ENCODE results near the gene ARHGAP25. TPM values are rescaled to one million over a fixed set of nuclear protein-coding genes. Genes with fewer than 3 reads are reported as not detected.
A peak's percentile ranks its signal among the peaks of the same experiment; 100 is the strongest.

The ARHGAP25 gene
- total and polyA plus RNA-seq, 2 donors (not counting 1 experiment from before 2014, with no cell fraction given): 2.7 to 5.8 TPM

GRCh38 chr2:68822207-68822872 is 87.7 kb downstream of the ARHGAP25 start:
- Histone ChIP-seq H3K36me3 (ENCODE audit: control insufficient read depth, insufficient read depth, low read length) (no peaks in the 10 kb centered on the region), H3K4me3 (replicated peaks in 1 of 4; ENCODE audit: control extremely low read depth in 1 of 4, insufficient read depth in 1 of 4, low read depth in 3 of 4, low read length in 4 of 4) (no peak overlapping the region), H3K27me3 (ENCODE audit: control insufficient read depth, insufficient read depth, low read length) (no peaks in the 10 kb centered on the region), H3K4me2 (ENCODE audit: extremely low read depth, insufficient read depth, low read length) (no peak overlapping the region), H3K9ac (ENCODE audit: insufficient read depth, low read length) (no peak overlapping the region), H2AFZ (ENCODE audit: low read length) (no peak overlapping the region), H3K4me1 (ENCODE audit: control insufficient read depth, extremely low read depth, insufficient read depth, low read length) (no peaks in the 10 kb centered on the region), H3K27ac (ENCODE audit: insufficient read depth, low read length) (no peak overlapping the region), H3K9me3 (ENCODE audit: control insufficient read depth, insufficient read depth, low read depth, low read length) (no peaks in the 10 kb centered on the region), H4K20me1 (ENCODE audit: control insufficient read depth, extremely low read depth, insufficient read depth, low read length) (no peaks in the 10 kb centered on the region), H3K79me2 (ENCODE audit: control insufficient read depth, insufficient read depth, low read length) (no peaks in the 10 kb centered on the region)
- no peak for TF ChIP-seq EZH2 (IDR thresholded peaks at IDR 0.05; ENCODE audit: low read length, missing control alignments)
- no peak for TF ChIP-seq CTCF (conservative IDR thresholded peaks at IDR 0.05 in 1 of 2, IDR thresholded peaks at IDR 0.05 in 1 of 2; ENCODE audit: low read depth in 1 of 2, low read length in 2 of 2)
- no peak for DNase-seq (ENCODE audit: low read depth in 2 of 2)

DNA sequence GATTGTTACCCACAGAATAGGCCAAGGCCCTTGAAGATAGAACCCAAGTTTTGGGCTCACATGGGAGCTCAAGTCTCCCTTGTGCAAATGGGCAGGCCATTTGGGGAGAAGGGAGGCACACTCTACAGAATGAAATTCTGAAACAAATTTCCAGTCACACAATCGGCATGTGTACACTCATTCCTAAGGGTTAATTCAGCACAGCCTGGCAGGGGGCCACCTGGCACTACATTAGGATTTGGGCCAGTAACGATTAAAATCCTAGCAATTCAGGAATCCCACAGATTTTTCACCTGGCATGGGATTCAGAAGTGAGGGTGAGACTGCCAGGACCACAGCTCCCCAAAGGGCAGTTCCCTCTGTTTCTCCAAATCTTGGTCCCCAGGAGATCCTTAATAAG is 90.2 kb downstream of the ARHGAP25 start:
- H3K36me3 ChIP-seq (ENCODE audit: control insufficient read depth, insufficient read depth, low read length): no peaks in the 10 kb centered on the region
- DNase-seq (ENCODE audit: low read depth in 2 of 2): peak; percentile 81 to 88
- H3K9ac ChIP-seq (ENCODE audit: insufficient read depth, low read length): no peak overlapping the region
- H3K4me3 ChIP-seq (replicated peaks in 1 of 4; ENCODE audit: control extremely low read depth in 1 of 4, insufficient read depth in 1 of 4, low read depth in 3 of 4, low read length in 4 of 4): no peak overlapping the region
- H3K27ac ChIP-seq (ENCODE audit: insufficient read depth, low read length): no peak overlapping the region
- TF ChIP-seq EZH2 (IDR thresholded peaks at IDR 0.05; ENCODE audit: low read length, missing control alignments): no peak
- TF ChIP-seq CTCF (conservative IDR thresholded peaks at IDR 0.05 in 1 of 2, IDR thresholded peaks at IDR 0.05 in 1 of 2; ENCODE audit: low read depth in 1 of 2, low read length in 2 of 2): no peak
- no peaks in the 10 kb centered on the region for H4K20me1 ChIP-seq (ENCODE audit: control insufficient read depth, extremely low read depth, insufficient read depth, low read length)
- no peaks in the 10 kb centered on the region for H3K79me2 ChIP-seq (ENCODE audit: control insufficient read depth, insufficient read depth, low read length)
- no peak overlapping the region for H2AFZ ChIP-seq (ENCODE audit: low read length)
- no peak overlapping the region for H3K4me2 ChIP-seq (ENCODE audit: extremely low read depth, insufficient read depth, low read length)
- H3K9me3 ChIP-seq (ENCODE audit: control insufficient read depth, insufficient read depth, low read depth, low read length): no peaks in the 10 kb centered on the region
- H3K27me3 ChIP-seq (ENCODE audit: control insufficient read depth, insufficient read depth, low read length): no peaks in the 10 kb centered on the region
- peaks cover 14% of the 10 kb centered on the region for H3K4me1 ChIP-seq (ENCODE audit: control insufficient read depth, extremely low read depth, insufficient read depth, low read length)

DNA sequence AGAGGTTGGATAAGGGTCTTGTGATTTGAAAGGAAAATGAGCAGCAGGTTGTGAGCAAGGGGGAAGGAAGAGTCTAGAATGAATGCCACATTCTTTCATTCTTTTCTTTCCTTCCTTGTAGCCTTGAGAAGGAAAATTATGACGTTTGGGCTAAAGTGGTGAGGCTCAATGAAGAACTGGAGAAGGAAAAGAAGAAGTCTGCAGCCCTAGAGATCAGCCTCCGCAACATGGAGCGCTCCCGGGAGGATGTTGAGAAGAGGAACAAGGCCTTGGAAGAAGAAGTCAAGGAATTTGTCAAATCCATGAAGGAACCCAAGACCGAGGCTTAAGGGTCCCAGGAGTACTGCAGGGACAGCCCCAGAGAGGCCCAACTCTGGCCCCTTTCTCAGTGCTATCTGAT is 91.3 kb downstream of the ARHGAP25 start:
- Histone ChIP-seq H3K27ac (ENCODE audit: insufficient read depth, low read length) (no peak overlapping the region), H3K36me3 (ENCODE audit: control insufficient read depth, insufficient read depth, low read length) (no peaks in the 10 kb centered on the region), H3K4me2 (ENCODE audit: extremely low read depth, insufficient read depth, low read length) (no peak overlapping the region), H3K79me2 (ENCODE audit: control insufficient read depth, insufficient read depth, low read length) (no peaks in the 10 kb centered on the region), H3K9ac (ENCODE audit: insufficient read depth, low read length) (no peak overlapping the region), H2AFZ (ENCODE audit: low read length) (no peak overlapping the region), H3K27me3 (ENCODE audit: control insufficient read depth, insufficient read depth, low read length) (no peaks in the 10 kb centered on the region), H3K4me3 (replicated peaks in 1 of 4; ENCODE audit: control extremely low read depth in 1 of 4, insufficient read depth in 1 of 4, low read depth in 3 of 4, low read length in 4 of 4) (no peak overlapping the region), H4K20me1 (ENCODE audit: control insufficient read depth, extremely low read depth, insufficient read depth, low read length) (no peaks in the 10 kb centered on the region), H3K4me1 (ENCODE audit: control insufficient read depth, extremely low read depth, insufficient read depth, low read length) (peaks cover 15% of the 10 kb centered on the region), H3K9me3 (ENCODE audit: control insufficient read depth, insufficient read depth, low read depth, low read length) (no peaks in the 10 kb centered on the region)
- DNase-seq (ENCODE audit: low read depth in 2 of 2): no peak
- TF ChIP-seq CTCF (conservative IDR thresholded peaks at IDR 0.05 in 1 of 2, IDR thresholded peaks at IDR 0.05 in 1 of 2; ENCODE audit: low read depth in 1 of 2, low read length in 2 of 2) (no peak), EZH2 (IDR thresholded peaks at IDR 0.05; ENCODE audit: low read length, missing control alignments) (no peak)

Data from fibroblast of lung (primary cell).